Right lobe of liver (tissue), 4 donors: ENCODE measurements around the gene LGALS9.
"Not testable (repeated sequence)": the region's sequence is repeated elsewhere in the genome, so short reads cannot be mapped to it uniquely, and the experiment has no call there.

Experiments used
- CTCF ChIP-seq, 4 donors: fragments of 200-600 bp in 3 of 4; fragments of 450-650 bp in 1 of 4; IDR thresholded peaks; one replicate each; pipeline versions ENCODE4 v1.5.1 to v1.8.0; 2016 to 2022; ENCODE audit warnings: antibody characterized with exemption in 4 of 4, mild to moderate bottlenecking in 2 of 4
- POLR2A ChIP-seq: fragments of 450-650 bp; IDR thresholded peaks from one replicate; pipeline ENCODE4 v1.6.1; 2017; ENCODE audit warnings: antibody characterized with exemption, mild to moderate bottlenecking
- donor health status: DM: no; HTN: no; CAD: no.
- donor health status: DM: no; HTN: no; CAD: no.
- donor health status: DM: no; HTN: yes; CAD: no.

GRCh38 chr17:27695254-27695814 lies 64.3 kb downstream of the LGALS9 start:
- TF ChIP-seq CTCF (IDR thresholded peaks at IDR 0.05); POLR2A: not testable (repeated sequence)
